HepG2 (cell line): ENCODE results near the gene CABP4. TPM values are rescaled to one million over a fixed set of nuclear protein-coding genes. Genes with fewer than 3 reads are reported as not detected.

Experiments
- BCL3 ChIP-seq: sonication (generic); formaldehyde crosslinking; IDR thresholded peaks from 2 replicates; pipeline ENCODE4 v1.5.1; 2020; ENCODE audit warnings: mild to moderate bottlenecking, missing genetic modification reagents, moderate library complexity
- FOXA3 ChIP-seq: IDR thresholded peaks from 2 replicates; pipeline ENCODE4 v1.6.1; 2016; ENCODE audit warnings: missing genetic modification reagents, missing compliant biosample characterization
- HOXA7 ChIP-seq: sonication (generic); formaldehyde crosslinking; IDR thresholded peaks from 2 replicates; pipeline ENCODE4 v1.8.1; 2022; ENCODE audit warnings: mild to moderate bottlenecking, missing genetic modification reagents, moderate library complexity
- KDM2A ChIP-seq: sonication (generic); formaldehyde crosslinking; IDR thresholded peaks from 2 replicates; pipeline ENCODE4 v1.4.0; 2020; ENCODE audit warnings: low read depth, missing genetic modification reagents, borderline replicate concordance
- KDM3A ChIP-seq: IDR thresholded peaks from 2 replicates; pipeline ENCODE4 v1.6.1; 2018; ENCODE audit warnings: low read depth, missing compliant biosample characterization
- MEF2D ChIP-seq: sonication (generic); formaldehyde crosslinking; IDR thresholded peaks from 2 replicates; pipeline ENCODE4 v1.5.1; 2020; ENCODE audit warnings: mild to moderate bottlenecking, missing genetic modification reagents
- MLXIP ChIP-seq: sonication (generic); formaldehyde crosslinking; IDR thresholded peaks from 2 replicates; pipeline ENCODE4 v1.9.0; 2021; ENCODE audit warnings: missing genetic modification reagents, borderline replicate concordance
- RARA ChIP-seq: IDR thresholded peaks from 2 replicates; pipeline ENCODE4 v1.6.1; 2016; ENCODE audit warnings: missing genetic modification reagents, missing compliant biosample characterization
- REL ChIP-seq: sonication (generic); formaldehyde crosslinking; conservative IDR thresholded peaks from 2 replicates; pipeline ENCODE4 v1.8.0; 2022; ENCODE audit warnings: mild to moderate bottlenecking, missing genetic modification reagents, moderate library complexity
- SMAD9 ChIP-seq: sonication (generic); formaldehyde crosslinking; IDR thresholded peaks from 2 replicates; pipeline ENCODE4 v1.5.1; 2020; ENCODE audit warnings: mild to moderate bottlenecking, missing genetic modification reagents
- ZHX1 ChIP-seq: sonication (generic); formaldehyde crosslinking; IDR thresholded peaks from 2 replicates; pipeline ENCODE4 v1.8.1; 2022; ENCODE audit warnings: low read depth, mild to moderate bottlenecking, missing genetic modification reagents
- ZNF142 ChIP-seq: sonication (generic); formaldehyde crosslinking; IDR thresholded peaks from 2 replicates; pipeline ENCODE4 v1.4.0; 2020; ENCODE audit warnings: missing genetic modification reagents
- ZNF224 ChIP-seq: sonication (generic); formaldehyde crosslinking; IDR thresholded peaks from 2 replicates; pipeline ENCODE4 v1.5.0; 2020; ENCODE audit warnings: mild to moderate bottlenecking, missing genetic modification reagents
- ZNF792 ChIP-seq: IDR thresholded peaks from 2 replicates; pipeline ENCODE4 v1.6.1; 2016
- polyA plus RNA-seq, 8 experiments: library from polyadenylated mRNA; depleted of rRNA in 3 of 8; stranded (reverse) in 7 of 8; unstranded in 1 of 8; fragments of >200 nt; fragmentation: Illumina TruSeq in 4 of 8; extraction: Trizol in 4 of 8; gene quantifications; 2 replicates each; pipeline versions ENCODE4 v1.2.1 to v1.2.3, GENCODE V29; 2011 to 2016; ENCODE audit warnings: low read depth in 4 of 8, missing spikeins in 1 of 8, mixed read lengths in 1 of 8; ENCODE audit not compliant: insufficient read depth in 1 of 8
- total RNA-seq, 5 experiments: library from RNA; depleted of rRNA; stranded (reverse); fragments of >200 nt; fragmentation: Illumina TruSeq; extraction: Trizol; gene quantifications; 2 replicates each; pipeline ENCODE4 v1.2.3, GENCODE V29; 2016; ENCODE audit warnings: low read depth in 1 of 5

Gene CABP4
- total and polyA plus RNA-seq, 2 of the 13 experiments (the other 11 are each of a cell fraction or from before 2014, with no cell fraction given): not detected

GRCh38 chr11:67464411-67465188 lies 9.4 kb downstream of the CABP4 start (continued):
- TF ChIP-seq BCL3 (CRISPR knock-in tag) (no peak), ZNF142 (CRISPR knock-in tag) (no peak), KDM2A (CRISPR knock-in tag) (peak; percentile 60; the same call in 1 of the 2 replicates), ZNF792 (CRISPR knock-in tag) (no peak), FOXA3 (no peak), RARA (CRISPR knock-in tag) (no peak), SMAD9 (CRISPR knock-in tag) (peak; percentile 38; the same call in 1 of the 2 replicates), MLXIP (CRISPR knock-in tag) (no peak), HOXA7 (CRISPR knock-in tag) (no peak; the same call in 1 of the 2 replicates), KDM3A (CRISPR knock-in tag) (no peak), ZHX1 (CRISPR knock-in tag) (0 out of 2 replicates have a peak, but pooled peaks have one; percentile 38), MEF2D (peak; percentile 52; the same call in 1 of the 2 replicates), ZNF224 (CRISPR knock-in tag) (no peak; the same call in 1 of the 2 replicates), REL (peak; percentile 89; the same call in 1 of the 2 replicates)
